Measurements from ENCODE around the gene IMMP2L. TPM values are rescaled to one million over a fixed set of nuclear protein-coding genes. Genes with fewer than 3 reads are reported as not detected.
A peak's percentile ranks its signal among the peaks of the same experiment; 100 is the strongest.

IMMP2L gene
- total RNA-seq, 1 experiment from 2014 or later, result 8.7 TPM

GRCh38 chr7:111103678-111104274 is 458.5 kb downstream of the IMMP2L start:
- DNase-seq (ENCODE audit: low spot score), result no peak

- DNase-seq (ENCODE audit: low spot score), result no peak
These were observed 459.2 kb downstream of the IMMP2L start for GRCh38 chr7:111103136-111103535.

GRCh38 chr7:111101856-111102646 is 460.2 kb downstream of the IMMP2L start:
- no peak for DNase-seq (ENCODE audit: low spot score)

- no peak for DNase-seq (ENCODE audit: low spot score)
These were observed 463.4 kb downstream of the IMMP2L start for GRCh38 chr7:111098926-111099250.

- DNase-seq (ENCODE audit: low spot score), result peak; percentile 59
These were observed 464.0 kb downstream of the IMMP2L start for GRCh38 chr7:111098011-111098925.

- no peak for DNase-seq (ENCODE audit: low spot score)
These were observed 465.3 kb downstream of the IMMP2L start for GRCh38 chr7:111096997-111097396.

GRCh38 chr7:111094419-111094818 is 467.9 kb downstream of the IMMP2L start:
- DNase-seq (ENCODE audit: low spot score), result no peak

- DNase-seq (ENCODE audit: low spot score), result no peak
These were observed 468.8 kb downstream of the IMMP2L start for GRCh38 chr7:111093496-111093895.

GRCh38 chr7:111092406-111093236 is 469.7 kb downstream of the IMMP2L start:
- DNase-seq (ENCODE audit: low spot score), result no peak

GRCh38 chr7:111091593-111092358 is 470.5 kb downstream of the IMMP2L start:
- DNase-seq (ENCODE audit: low spot score), result no peak

GRCh38 chr7:111090846-111091245 is 471.4 kb downstream of the IMMP2L start, which contains the start of gene LRRN3:
Gene LRRN3, plus strand, starts transcription at chr7:111091127. Its CDS starts 31,646 bp downstream, at chr7:111122773.
- DNase-seq (ENCODE audit: low spot score), result no peak

- peak; percentile 48 for DNase-seq (ENCODE audit: low spot score)
These were observed 472.4 kb downstream of the IMMP2L start for GRCh38 chr7:111089822-111090426.

GRCh38 chr7:111088328-111088727 is 474.0 kb downstream of the IMMP2L start:
- DNase-seq (ENCODE audit: low spot score), result no peak

GRCh38 chr7:111086532-111086931 is 475.8 kb downstream of the IMMP2L start:
- DNase-seq (ENCODE audit: low spot score), result no peak

- no peak for DNase-seq (ENCODE audit: low spot score)
These were observed 476.9 kb downstream of the IMMP2L start for GRCh38 chr7:111085356-111085755.

GRCh38 chr7:111083413-111083812 is 478.9 kb downstream of the IMMP2L start:
- DNase-seq (ENCODE audit: low spot score), result peak; percentile 13

- DNase-seq (ENCODE audit: low spot score), result no peak
These were observed 479.9 kb downstream of the IMMP2L start for GRCh38 chr7:111082351-111082750.

GRCh38 chr7:111081546-111082267 is 480.6 kb downstream of the IMMP2L start:
- no peak for DNase-seq (ENCODE audit: low spot score)

GRCh38 chr7:111080495-111081105 is 481.7 kb downstream of the IMMP2L start:
- DNase-seq (ENCODE audit: low spot score), result no peak
